Lung microvascular endothelial cell (primary cell): ENCODE results near the gene BAK1. TPM values are rescaled to one million over a fixed set of nuclear protein-coding genes. Genes with fewer than 3 reads are reported as not detected.

Source experiments
- DNase-seq, 2 donors: peaks; one replicate each; pipeline versions ENCODE4 v3.0.0 to v3.0.0-alpha.2; 2010; ENCODE audit warnings: low read depth in 2 of 2
- total RNA-seq: library from RNA; depleted of rRNA; stranded (reverse); fragments of >200 nt; gene quantifications from 2 replicates; pipeline ENCODE4 v1.2.1, GENCODE V29; 2014

BAK1 gene
- total RNA-seq: 12.3 and 15.3 TPM in 2 replicates

DNA sequence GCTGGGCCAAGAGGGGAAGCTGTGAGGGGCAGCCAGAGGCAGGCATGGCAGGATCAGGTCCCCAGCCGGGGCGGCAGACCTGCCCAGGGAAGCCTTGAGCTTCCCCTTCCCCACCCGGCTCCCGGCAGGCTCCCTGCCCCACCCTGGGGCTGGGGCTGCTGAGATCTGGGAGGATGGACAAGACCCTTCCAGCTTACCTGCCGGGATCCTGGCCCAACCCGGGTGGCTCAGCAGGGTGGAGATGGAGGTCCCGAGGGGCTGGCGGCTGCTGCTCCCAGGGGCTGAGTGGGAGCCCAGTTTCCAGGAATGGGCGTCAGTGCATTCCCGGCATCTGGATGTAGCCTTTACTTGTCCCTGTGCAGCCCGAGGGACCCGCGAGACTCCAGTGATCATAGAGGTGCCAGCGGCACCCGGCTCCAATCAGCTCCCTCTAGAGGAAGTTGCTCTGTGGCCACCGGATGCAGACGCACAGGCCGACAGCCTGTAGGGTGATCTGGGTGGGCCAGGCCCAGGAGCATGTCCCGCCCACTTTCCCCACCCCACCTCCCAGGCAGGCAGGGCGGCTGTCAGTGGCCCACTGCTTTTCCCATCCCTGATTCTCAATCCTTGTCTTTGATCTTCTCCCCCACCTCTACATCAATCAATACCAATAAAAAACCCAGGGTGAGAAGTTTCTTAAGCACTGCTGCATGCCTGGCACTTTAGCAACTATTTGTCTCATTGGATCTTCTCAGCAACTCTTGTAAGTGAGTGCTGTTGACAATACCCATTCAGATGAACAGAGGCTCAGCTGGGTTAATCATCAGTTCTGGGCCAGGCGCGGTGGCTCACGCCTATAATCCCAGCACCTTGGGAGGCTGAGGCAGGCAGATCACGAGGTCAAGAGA is at the start of gene BAK1:
Gene BAK1, minus strand, starts transcription at position 449 of the 887 bp plus-strand sequence. CDS start 2,672 bp downstream, outside the sequence.
- DNase-seq: peak; percentile 93

DNA sequence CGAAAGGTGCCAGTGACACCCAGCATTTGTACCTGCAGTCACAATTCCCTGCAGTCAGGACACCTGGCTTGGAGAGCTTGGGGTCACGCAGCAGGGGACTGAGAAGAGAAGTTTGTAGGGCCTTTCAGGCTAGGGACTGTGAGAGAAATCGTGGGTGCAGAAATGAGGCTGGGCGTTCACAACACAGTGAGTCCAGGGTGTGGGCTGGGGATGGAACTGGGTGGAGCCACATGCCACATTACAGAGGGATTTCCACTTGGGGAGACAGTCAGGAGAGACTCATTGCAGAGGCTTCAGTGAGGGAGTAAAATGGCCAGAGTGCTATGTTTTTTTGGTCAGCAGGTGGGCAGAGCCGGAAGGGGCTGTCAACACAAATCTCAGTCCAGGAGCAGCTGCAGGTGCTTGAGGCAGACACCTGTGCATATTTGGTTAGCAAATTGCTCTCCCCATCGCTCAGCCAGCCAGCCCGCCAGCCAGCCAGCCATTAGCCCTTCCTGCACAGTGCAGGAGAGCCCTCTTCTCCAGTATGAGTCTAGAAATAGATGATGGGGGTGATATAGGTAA is 48.4 kb upstream of the BAK1 start:
- DNase-seq: no peak

DNA sequence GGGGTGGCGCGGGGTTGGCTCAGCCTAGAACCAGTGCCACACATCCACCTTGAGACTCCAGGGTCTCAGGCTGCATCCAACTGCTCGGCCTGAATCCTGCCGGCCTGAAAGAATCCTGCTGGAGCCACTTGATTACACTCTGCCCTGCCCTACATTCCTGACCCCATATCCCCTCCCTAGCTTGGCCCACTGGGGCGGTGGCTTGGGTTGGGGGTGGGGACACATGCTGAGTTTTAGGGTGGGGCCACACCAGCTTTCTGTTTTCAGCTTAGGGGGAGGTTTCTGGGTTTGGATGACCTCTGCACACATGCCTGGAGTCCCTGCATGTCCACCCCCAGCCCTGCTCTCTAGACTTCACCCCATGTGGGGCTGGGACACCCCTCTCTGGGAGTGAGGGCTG is 47.8 kb upstream of the BAK1 start:
- no peak for DNase-seq

DNA sequence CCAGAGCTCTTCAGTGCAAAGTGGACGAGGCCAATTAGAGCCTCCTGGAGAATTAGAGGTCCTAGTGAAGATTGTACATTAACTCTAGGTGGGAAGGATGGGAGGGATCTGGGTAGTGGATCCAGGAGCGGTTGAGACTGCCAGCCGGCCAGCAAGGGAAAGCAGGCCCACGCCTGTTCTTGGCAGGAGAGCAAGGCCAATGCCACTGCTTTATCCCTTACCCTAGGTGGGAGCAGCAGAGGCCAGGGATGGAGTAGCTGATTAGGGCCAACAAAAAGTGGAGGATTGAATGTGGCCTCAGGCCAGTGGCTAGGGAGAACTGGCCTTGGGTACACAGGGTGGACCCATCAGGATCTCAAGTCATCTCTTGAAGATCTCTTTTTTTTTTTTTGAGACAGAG is 44.8 kb upstream of the BAK1 start:
- DNase-seq: no peak

DNA sequence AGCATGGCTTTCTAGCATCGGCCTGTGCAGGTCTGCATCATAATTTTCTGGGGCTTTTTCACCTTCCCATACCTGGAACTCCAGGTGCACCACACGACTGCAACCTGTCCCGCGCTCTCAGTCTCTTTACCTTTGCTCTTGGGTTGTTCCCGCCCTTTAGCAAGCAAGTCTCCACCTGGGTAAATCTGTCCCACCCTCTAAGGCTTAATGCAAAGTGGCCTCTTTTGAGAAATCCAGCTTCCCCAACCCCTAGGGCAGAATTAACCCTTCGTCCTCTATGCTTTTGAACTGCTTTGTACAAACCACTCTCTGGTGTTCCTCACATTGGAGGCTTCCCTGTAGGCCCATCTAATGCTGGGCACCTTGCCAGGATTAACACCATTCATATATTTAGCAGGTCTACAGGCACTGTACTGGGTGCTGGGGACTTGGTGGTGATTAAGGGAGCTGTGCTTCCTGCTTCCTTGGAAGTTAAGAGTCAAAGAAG is 43.9 kb upstream of the BAK1 start:
- DNase-seq: peak in 1 of 2 donors; percentile 58

DNA sequence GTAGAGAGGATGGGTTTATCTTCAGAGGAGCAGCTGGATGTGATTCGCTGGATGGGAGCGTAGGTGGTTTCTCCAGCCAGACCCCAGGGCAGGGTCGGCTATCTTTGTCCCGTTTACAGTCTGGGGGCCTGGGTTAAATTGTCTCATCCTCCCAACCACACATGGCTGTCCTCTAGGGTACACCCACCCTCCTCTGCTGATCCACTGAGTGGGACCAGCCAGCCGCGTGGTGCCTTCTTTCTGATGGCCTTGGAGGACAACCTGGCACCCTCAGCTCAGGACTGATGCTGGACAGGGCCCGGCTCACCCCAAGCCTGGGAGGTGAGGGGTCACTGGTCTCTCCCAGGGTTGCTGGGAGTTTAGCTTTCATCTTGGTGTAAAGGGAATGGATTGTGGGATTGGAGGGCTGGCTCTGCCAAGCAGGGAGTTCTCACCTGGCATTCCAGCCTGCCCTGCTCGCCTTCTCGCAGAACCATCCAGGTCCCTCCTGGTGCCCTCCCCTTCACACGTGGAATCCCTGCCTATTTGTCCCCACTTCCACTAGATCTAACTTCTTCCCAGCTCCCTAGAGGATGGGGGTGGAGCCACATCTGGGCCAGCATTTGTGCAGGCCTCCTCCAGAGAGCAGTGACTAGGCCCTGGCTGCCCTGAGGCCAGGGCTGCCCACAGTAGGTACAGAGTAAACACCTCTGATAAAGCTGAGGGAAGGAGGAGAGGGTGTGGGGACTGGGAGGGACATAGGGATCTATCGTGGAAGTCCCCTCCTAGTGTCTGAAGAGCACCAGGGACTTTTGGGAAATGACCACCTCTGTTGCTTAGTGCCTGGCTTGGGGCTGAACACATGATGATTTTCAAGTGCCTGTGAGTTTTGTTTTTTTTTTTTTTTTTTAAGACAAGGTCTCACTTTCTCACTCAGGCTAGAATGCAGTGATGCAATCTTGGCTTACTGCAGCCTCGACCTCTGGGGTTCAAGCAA is 42.7 kb upstream of the BAK1 start:
- DNase-seq: peak in 1 of 2 donors; percentile 31

DNA sequence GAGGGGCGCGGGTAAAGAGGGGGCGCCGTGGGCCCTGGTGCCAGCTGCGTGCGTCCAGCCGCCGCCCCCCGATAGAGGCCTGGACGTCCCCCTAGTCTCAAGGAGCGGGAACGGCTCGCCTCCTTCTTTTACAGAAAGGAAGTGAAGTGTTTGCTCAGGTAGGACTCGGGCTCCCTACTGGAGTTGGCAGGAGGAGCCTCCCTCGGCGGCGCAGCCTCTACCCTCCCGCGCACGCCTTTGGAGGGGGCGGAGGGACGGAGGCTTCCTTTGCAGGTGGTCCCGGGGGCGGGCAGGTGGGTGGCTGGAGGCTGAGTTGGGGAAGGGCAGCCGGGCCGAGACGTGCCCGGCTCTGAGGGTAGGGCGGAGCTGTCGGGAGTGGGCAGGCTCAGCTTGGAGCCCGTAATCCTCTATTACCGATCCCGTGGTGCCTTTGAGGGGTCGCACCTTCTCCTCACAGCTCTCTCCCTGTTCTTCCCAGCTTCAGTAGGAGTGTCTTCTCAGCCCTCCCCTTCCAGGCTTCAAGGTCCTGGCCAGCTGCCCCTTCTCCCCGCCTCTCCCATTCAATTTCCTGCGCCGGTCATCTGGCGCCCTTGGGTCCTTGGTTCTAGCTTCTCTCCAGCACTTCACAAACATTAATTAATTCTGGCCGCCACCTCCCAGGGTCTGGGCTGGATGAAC is 41.8 kb upstream of the BAK1 start:
- DNase-seq: peak in 1 of 2 donors; percentile 46

DNA sequence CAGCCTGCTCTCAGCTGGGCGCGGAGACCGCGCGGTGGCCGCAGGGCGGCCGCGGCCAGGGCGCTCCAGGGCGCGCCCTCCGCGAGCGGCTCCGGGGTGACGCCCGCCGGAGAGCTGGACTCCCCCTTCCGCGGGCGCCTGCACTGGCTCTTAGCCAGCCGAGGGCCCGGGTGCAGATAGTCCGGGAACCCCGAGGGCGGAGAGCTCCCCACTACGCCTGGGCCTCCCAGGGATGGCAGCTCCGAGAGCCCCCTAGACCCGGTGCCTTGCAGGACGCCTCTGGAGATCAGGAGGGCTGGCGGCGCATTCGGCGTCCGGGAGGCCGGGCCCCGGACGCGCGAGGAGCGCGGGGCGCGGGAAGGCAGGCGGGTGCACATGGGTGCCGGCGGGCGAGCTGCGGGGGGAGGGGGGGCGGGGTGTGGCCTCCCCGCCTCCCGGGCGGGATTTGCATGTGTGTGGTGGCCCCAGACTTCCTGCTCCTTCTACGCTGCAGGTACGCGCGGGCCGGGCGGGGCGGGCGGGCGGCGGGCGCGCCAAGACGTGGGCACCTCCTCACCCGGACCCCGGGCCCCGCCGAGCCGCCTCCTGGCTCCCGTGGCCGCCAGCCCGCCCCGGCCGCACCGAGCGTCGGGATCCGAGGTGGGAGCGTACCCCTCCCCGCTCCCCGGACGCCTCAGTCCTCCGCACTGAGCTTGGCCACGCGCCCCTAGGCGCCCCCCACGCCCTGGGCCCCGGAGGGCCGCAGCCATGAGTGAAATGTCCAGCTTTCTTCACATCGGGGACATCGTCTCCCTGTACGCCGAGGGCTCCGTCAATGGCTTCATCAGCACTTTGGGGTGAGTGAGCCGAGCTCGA is 41.0 kb upstream of the BAK1 start, which contains the start of gene ITPR3:
Gene ITPR3, plus strand, starts transcription at position 467 of the 855 bp plus-strand sequence. Its CDS starts 281 bp downstream, at position 748.
- peak in 1 of 2 donors; percentile 38 for DNase-seq

DNA sequence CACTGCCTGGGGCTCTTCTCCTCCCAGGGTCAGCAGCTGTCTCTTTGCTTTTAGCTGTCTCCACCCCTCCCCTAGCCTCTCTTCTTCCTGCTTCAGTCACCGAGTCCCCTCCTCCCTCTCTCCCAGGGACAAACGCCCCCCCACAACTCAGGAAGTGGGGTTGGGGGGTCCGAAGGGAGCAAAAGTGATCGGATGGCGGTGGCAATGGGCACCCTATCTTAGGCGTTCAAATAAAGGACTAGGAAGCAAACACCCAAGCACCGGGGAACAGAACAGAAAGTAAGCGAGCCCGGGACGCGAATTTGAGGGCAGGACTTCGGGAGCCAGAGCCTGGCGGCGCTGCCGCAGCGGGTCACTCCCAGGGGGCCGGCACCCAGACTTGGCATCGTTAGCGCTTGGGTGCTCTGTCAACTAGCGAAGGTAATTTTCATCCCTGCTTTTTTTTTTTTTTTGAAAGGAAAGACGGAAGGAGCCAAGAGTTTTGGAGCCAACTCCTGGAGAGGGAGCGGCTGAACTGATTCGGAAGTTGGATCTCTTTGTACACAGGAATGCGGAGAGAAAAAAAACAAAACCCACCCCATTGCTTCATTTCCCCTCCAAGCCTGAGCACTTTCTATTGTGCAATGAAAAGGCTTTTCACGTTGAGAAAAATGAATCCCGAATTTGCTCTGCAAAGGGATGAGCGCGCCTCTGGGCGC is 40.2 kb upstream of the BAK1 start:
- peak; percentile 59 to 62 for DNase-seq

DNA sequence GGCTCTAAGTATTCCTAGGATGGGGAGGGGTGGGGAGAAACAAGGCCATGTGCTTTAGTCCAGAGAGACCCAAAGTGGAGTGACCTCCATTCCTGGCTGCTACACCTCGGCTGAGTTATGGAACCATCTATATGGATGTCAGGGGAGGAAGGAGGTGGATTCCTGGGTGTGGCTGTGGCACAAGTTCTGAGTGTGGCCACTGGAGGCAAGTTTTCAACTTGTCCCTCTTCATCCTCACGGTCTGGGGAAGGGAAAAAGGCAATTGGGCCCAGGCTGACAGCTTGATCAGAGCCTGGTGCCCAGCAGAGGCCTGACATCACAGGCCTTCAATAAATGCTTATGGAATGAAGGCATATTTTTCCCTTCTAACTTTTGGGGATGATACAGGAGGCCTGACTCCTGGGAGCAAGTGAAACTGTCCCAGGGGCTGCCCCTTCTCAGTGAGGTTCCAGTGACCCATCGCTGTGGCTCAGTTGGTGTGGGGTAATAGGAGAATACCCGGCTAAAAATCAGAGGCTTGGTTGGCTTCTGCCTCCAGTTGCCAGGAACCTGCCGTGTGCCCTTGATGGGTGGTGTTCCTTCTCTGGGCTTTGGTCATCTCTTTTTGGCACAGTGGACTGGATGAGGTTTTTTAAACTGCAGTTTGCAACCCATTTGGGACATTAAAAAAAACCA is 39.2 kb upstream of the BAK1 start:
- no peak for DNase-seq

DNA sequence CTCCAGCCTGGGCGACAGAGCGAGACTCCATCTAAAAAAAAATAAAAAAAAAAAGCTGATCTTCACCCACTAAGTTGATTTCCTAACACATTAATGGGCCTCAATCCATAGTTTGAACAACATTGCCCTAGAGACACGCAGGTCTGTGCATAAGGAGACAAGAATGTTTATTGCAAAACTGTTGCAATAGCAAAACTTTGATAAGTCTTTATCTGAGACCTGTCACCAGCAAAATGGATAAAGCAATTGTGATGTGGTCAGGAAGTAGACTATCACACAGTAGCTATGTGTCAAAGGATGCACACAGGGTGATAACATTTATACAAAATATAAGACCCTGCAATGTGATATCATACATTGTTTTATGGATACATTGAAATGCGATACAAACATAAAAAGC is 36.8 kb upstream of the BAK1 start:
- DNase-seq: no peak

DNA sequence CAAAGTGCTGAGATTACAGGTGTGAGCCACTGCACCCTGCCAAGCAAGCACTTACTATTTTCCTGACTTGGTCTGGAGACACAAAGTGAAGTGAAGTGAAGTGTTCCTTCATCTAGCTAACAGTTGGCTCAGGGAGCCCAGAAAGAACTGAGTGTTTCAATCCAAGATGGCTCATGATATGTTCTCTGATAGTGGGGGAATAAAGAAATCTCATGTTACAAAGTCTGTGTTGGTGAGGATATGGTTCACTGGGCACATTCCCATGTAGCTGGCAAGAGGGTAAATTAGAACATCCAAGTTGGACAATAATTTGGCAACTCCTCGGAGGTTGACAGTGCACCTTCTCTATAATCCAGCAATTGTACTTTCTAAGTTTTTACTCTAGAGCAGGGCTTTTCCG is 36.0 kb upstream of the BAK1 start:
- DNase-seq: no peak

DNA sequence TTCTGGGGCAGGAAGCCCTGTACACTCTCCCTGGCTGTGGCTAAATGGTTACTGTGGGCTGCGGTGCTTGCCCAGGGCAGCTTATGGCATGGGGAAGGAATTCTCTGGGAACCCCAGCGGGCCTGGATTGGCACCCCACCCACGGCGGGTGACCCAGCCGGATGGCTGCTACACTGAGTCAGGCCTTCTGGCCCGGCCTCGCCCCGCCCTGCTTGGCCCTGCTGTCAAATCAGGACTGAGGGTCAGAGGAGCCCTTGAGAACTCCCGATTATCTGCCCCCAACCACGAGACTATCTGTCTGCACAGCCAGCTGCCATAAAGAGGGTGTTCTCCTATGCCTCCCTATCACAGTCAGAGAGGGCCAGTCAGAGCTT is 33.7 kb upstream of the BAK1 start:
- DNase-seq: peak in 1 of 2 donors; percentile 76

DNA sequence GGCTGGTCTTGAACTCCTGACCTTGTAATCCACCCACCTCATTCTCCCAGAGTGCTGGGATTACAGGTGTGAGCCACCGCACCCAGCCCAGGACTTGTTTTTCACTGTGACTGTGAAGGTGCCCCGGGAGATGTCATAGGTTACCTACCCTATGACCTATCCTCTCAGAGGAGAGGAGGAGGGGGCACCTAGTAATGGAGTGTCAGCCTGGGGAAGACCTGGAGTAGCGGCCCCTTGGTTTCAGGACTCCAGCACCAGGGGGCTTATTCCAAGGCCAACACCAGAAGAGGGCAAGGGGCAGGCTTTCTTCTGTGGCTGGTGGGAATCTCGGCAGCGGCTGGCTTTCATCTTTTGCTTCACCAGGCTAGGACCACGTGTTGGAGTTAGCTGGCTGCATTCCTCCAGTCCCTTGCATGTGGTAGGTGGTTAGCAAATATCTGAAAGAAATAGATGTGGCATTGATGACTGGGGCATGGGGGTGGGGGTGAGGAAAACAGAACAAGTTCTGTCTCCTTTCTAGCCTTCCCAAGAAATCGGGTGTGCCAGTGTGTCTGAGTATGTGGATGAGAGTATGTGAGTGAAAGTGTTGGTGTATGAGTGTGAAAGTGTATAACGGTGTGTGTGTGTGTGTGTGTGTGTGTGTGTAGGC is 33.2 kb upstream of the BAK1 start:
- DNase-seq: no peak

DNA sequence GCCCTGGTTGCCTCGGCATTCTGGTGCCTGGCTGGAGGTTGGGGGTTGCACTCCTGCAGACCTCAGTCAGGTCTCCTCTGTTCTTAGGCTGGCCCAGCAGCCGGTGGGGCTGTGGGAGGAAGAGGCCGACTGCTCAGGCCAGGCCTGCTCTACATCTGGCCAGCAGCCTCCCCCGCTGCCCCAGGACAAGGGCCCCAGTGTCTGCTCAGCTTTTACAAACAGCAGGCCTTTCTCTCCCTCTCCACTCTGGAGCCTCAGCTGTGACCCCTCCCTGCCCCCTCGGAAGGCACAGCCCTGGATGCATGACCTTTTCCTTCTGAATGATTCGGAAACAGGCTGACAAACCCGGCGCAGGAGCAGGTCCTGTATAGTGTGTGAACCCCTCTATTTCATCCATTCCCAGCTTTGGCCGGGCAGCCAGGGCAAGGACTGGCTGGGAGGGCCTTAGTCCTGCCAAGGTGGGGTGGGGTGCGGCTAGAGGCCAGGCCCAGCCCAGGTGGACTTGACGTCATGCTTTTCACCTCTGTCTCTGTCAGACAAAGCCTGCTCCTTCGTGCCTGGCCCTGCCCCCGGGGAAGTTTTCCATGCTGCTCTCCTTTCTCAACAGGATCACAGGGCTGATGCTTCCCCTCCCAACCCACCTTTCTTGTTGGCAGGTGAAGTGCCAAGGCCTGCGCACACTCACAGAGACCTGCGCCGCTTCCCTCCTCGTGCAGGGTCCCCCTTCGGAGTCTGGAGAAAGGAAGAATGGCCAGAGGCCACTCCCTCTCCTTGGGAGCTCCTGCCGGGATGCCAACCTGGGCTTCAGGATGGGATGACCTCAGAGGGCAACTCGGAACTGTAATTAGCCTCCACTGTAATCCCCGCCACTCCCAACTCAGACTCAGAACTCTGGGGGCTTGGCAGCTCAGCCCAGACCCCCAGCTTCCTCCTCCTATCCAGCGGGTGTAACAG is 31.0 kb upstream of the BAK1 start:
- no peak for DNase-seq

DNA sequence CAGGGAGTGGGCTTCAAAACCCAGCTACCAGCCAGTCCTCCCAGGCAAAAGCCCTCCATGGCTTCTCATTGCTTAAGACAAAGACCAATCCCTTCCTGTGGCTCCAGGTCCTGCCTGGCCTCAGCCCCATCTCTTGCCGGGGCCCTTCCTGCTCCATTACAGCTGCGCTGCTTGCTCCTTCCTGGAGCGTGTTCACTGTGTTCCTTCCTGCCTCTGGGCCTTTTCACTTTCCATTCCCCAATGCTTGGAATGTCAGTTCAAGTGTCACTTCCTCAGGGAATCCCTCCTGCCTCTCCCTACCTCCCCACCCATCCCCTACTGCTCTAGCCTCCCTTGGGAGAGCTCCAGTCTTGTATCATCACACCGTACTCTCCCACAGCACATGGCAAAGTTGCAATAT is 30.0 kb upstream of the BAK1 start:
- peak in 1 of 2 donors; percentile 74 for DNase-seq

DNA sequence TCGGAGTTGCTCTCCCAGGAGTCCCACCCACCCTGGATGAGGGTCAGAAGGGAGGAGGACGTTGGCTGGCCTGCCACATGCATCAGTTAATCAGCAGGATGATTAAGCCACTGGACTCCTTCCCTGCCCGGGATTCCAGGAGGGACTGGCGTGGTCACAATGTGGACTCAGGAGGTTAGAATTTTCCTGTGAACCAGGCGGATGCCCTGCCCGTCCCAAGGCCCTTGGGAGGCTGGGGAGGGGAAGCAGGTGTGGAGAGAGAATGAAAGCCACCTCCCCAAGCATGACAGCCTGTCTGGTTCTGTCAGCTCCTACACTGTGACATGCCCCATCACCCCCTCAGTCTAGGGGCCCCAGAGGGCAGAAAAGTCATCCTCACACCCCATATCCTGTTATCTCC is 29.5 kb upstream of the BAK1 start:
- peak in 1 of 2 donors; percentile 71 for DNase-seq
